ENCODE results near the gene CDCP2. TPM values are rescaled to one million over a fixed set of nuclear protein-coding genes. Genes with fewer than 3 reads are reported as not detected.
"Not testable (repeated sequence)": the region's sequence is repeated elsewhere in the genome, so short reads cannot be mapped to it uniquely, and the experiment has no call there.

CDCP2 gene
- total RNA-seq, 1 experiment from 2014 or later, result not detected

- Histone ChIP-seq H3K36me3 (no peaks in the 10 kb centered on the region), H3K4me3 (no peak overlapping the region), H3K4me1 (no peaks in the 10 kb centered on the region), H3K9me3 (replicated peaks) (no peaks in the 10 kb centered on the region), H3K27ac (no peak overlapping the region), H3K27me3 (no peaks in the 10 kb centered on the region)
- DNase-seq, result no peak
Observed at GRCh38 chr1:54174106-54174505, 21.3 kb upstream of the CDCP2 start.

GRCh38 chr1:54173681-54174080, 20.9 kb upstream of the CDCP2 start:
- no peak overlapping the region for H3K4me3 ChIP-seq
- H3K36me3 ChIP-seq, result no peaks in the 10 kb centered on the region
- no peaks in the 10 kb centered on the region for H3K27me3 ChIP-seq
- H3K4me1 ChIP-seq, result no peaks in the 10 kb centered on the region
- DNase-seq, result no peak
- no peak overlapping the region for H3K27ac ChIP-seq
- no peaks in the 10 kb centered on the region for H3K9me3 ChIP-seq (replicated peaks)

- Histone ChIP-seq H3K4me1 (no peaks in the 10 kb centered on the region), H3K9me3 (replicated peaks) (no peaks in the 10 kb centered on the region), H3K27me3 (no peaks in the 10 kb centered on the region), H3K4me3 (no peak overlapping the region), H3K27ac (no peak overlapping the region), H3K36me3 (no peaks in the 10 kb centered on the region)
- no peak for DNase-seq
Observed at GRCh38 chr1:54172614-54173599, 20.1 kb upstream of the CDCP2 start.

- no peaks in the 10 kb centered on the region for H3K9me3 ChIP-seq (replicated peaks)
- no peaks in the 10 kb centered on the region for H3K4me1 ChIP-seq
- H3K27me3 ChIP-seq, result no peaks in the 10 kb centered on the region
- no peaks in the 10 kb centered on the region for H3K36me3 ChIP-seq
- no peak overlapping the region for H3K4me3 ChIP-seq
- no peak overlapping the region for H3K27ac ChIP-seq
- DNase-seq, result no peak
Observed at GRCh38 chr1:54171606-54172005, 18.8 kb upstream of the CDCP2 start.

- no peaks in the 10 kb centered on the region for H3K27me3 ChIP-seq
- H3K27ac ChIP-seq, result no peak overlapping the region
- no peak overlapping the region for H3K4me3 ChIP-seq
- no peaks in the 10 kb centered on the region for H3K4me1 ChIP-seq
- no peaks in the 10 kb centered on the region for H3K36me3 ChIP-seq
- no peaks in the 10 kb centered on the region for H3K9me3 ChIP-seq (replicated peaks)
- DNase-seq, result no peak
Observed at GRCh38 chr1:54171016-54171415, 18.2 kb upstream of the CDCP2 start.

GRCh38 chr1:54169068-54169467, 16.3 kb upstream of the CDCP2 start:
- Histone ChIP-seq H3K36me3 (no peaks in the 10 kb centered on the region), H3K9me3 (replicated peaks) (no peaks in the 10 kb centered on the region), H3K4me3 (no peak overlapping the region), H3K27me3 (no peaks in the 10 kb centered on the region), H3K27ac (no peak overlapping the region), H3K4me1 (no peaks in the 10 kb centered on the region)
- no peak for DNase-seq

- H3K4me1 ChIP-seq, result no peaks in the 10 kb centered on the region
- no peaks in the 10 kb centered on the region for H3K27me3 ChIP-seq
- no peaks in the 10 kb centered on the region for H3K9me3 ChIP-seq (replicated peaks)
- H3K27ac ChIP-seq, result no peak overlapping the region
- no peaks in the 10 kb centered on the region for H3K36me3 ChIP-seq
- H3K4me3 ChIP-seq, result no peak overlapping the region
- no peak for DNase-seq
Observed at GRCh38 chr1:54168206-54168965, 15.6 kb upstream of the CDCP2 start.

- H3K4me1 ChIP-seq, result no peaks in the 10 kb centered on the region
- no peaks in the 10 kb centered on the region for H3K36me3 ChIP-seq
- DNase-seq, result no peak
- H3K4me3 ChIP-seq, result no peak overlapping the region
- no peaks in the 10 kb centered on the region for H3K9me3 ChIP-seq (replicated peaks)
- H3K27ac ChIP-seq, result no peak overlapping the region
- H3K27me3 ChIP-seq, result no peaks in the 10 kb centered on the region
Observed at GRCh38 chr1:54167422-54168139, 14.8 kb upstream of the CDCP2 start.

GRCh38 chr1:54166357-54166756, 13.6 kb upstream of the CDCP2 start:
- H3K27me3 ChIP-seq; DNase-seq; H3K9me3 ChIP-seq (replicated peaks); H3K27ac ChIP-seq; H3K4me1 ChIP-seq; H3K4me3 ChIP-seq; H3K36me3 ChIP-seq: not testable (repeated sequence)

- no peak for DNase-seq
- Histone ChIP-seq H3K4me1 (no peaks in the 10 kb centered on the region), H3K27ac (no peak overlapping the region), H3K9me3 (replicated peaks) (no peaks in the 10 kb centered on the region), H3K4me3 (no peak overlapping the region), H3K27me3 (no peaks in the 10 kb centered on the region), H3K36me3 (no peaks in the 10 kb centered on the region)
Observed at GRCh38 chr1:54165146-54165545, 12.3 kb upstream of the CDCP2 start.

- Histone ChIP-seq H3K9me3 (replicated peaks) (no peaks in the 10 kb centered on the region), H3K27me3 (no peaks in the 10 kb centered on the region), H3K4me3 (no peak overlapping the region), H3K4me1 (no peaks in the 10 kb centered on the region), H3K27ac (no peak overlapping the region), H3K36me3 (no peaks in the 10 kb centered on the region)
- no peak for DNase-seq
Observed at GRCh38 chr1:54163573-54163972, 10.8 kb upstream of the CDCP2 start.

- no peaks in the 10 kb centered on the region for H3K9me3 ChIP-seq (replicated peaks)
- H3K36me3 ChIP-seq, result no peaks in the 10 kb centered on the region
- no peak for DNase-seq
- no peak overlapping the region for H3K4me3 ChIP-seq
- H3K27ac ChIP-seq, result no peak overlapping the region
- no peaks in the 10 kb centered on the region for H3K27me3 ChIP-seq
- H3K4me1 ChIP-seq, result no peaks in the 10 kb centered on the region
Observed at GRCh38 chr1:54163051-54163450, 10.3 kb upstream of the CDCP2 start.

GRCh38 chr1:54161495-54162168, 8.8 kb upstream of the CDCP2 start:
- H3K4me1 ChIP-seq, result no peaks in the 10 kb centered on the region
- no peak overlapping the region for H3K4me3 ChIP-seq
- no peaks in the 10 kb centered on the region for H3K27me3 ChIP-seq
- H3K36me3 ChIP-seq, result no peaks in the 10 kb centered on the region
- DNase-seq, result no peak
- H3K27ac ChIP-seq, result no peak overlapping the region
- H3K9me3 ChIP-seq (replicated peaks), result no peaks in the 10 kb centered on the region

GRCh38 chr1:54160351-54160750, 7.6 kb upstream of the CDCP2 start:
- no peak overlapping the region for H3K27ac ChIP-seq
- DNase-seq, result no peak
- no peaks in the 10 kb centered on the region for H3K9me3 ChIP-seq (replicated peaks)
- H3K36me3 ChIP-seq, result no peaks in the 10 kb centered on the region
- H3K27me3 ChIP-seq, result no peaks in the 10 kb centered on the region
- no peaks in the 10 kb centered on the region for H3K4me1 ChIP-seq
- no peak overlapping the region for H3K4me3 ChIP-seq
